CD4-positive, alpha-beta memory T cell (primary cell): Measurements from ENCODE around the gene PRSS56. TPM values are rescaled to one million over a fixed set of nuclear protein-coding genes. Genes with fewer than 3 reads are reported as not detected.

Experiments
- CTCF ChIA-PET: fragments of 350-600 bp; sonication (Branson Sonifier 250); formaldehyde crosslinking; loops from one replicate; lab custom pipeline; 2021; ENCODE audit warnings: inconsistent platforms; ENCODE audit not compliant: partially characterized antibody; lab: Charles Lee
- POLR2A ChIA-PET: fragments of 350-600 bp; sonication (Branson Sonifier 250); formaldehyde crosslinking; loops from one replicate; lab custom pipeline; 2021; ENCODE audit not compliant: partially characterized antibody; lab: Charles Lee
- DNase-seq, 5 donors: peaks; one replicate each; pipeline versions ENCODE4 v3.0.0 to v3.0.0-alpha.2; 2020 to 2022; ENCODE audit warnings: mixed read lengths in 1 of 5
- H3K27ac ChIP-seq: one replicate; pipeline ENCODE4 v1.7.0; 2013; ENCODE audit warnings: low read depth, low read length
- H3K27me3 ChIP-seq: 2 replicates; pipeline ENCODE4 v1.7.0; 2013; ENCODE audit warnings: mild to moderate bottlenecking, low read length, moderate library complexity; ENCODE audit not compliant: insufficient read depth
- H3K36me3 ChIP-seq: 2 replicates; pipeline ENCODE4 v1.7.0; 2013; ENCODE audit warnings: mild to moderate bottlenecking, low read length, moderate library complexity; ENCODE audit not compliant: insufficient read depth
- H3K4me1 ChIP-seq: 2 replicates; pipeline ENCODE4 v1.7.0; 2013; ENCODE audit warnings: mild to moderate bottlenecking, low read length, moderate library complexity; ENCODE audit not compliant: insufficient read depth
- H3K4me3 ChIP-seq, 2 donors: one replicate each; pipeline ENCODE4 v1.7.0; 2013; ENCODE audit warnings: low read length in 2 of 2, mild to moderate bottlenecking in 1 of 2
- H3K9me3 ChIP-seq, 2 donors: one replicate each; pipeline ENCODE4 v1.7.0; 2013; ENCODE audit warnings: low read length in 2 of 2, control low read depth in 1 of 2; ENCODE audit not compliant: control insufficient read depth in 1 of 2
- H3K27ac Mint-ChIP-seq, 7 donors: one replicate each; pipeline ENCODE4 v1.8.0; 2020 to 2021; ENCODE audit warnings: mixed read lengths in 7 of 7, mild to moderate bottlenecking in 6 of 7, inconsistent platforms in 3 of 7, moderate library complexity in 3 of 7
- H3K27me3 Mint-ChIP-seq, 2 donors: one replicate each; pipeline ENCODE4 v1.8.0; 2020 to 2021; ENCODE audit warnings: mixed read lengths in 2 of 2
- H3K36me3 Mint-ChIP-seq, 2 donors: one replicate each; pipeline ENCODE4 v1.8.0; 2020 to 2021; ENCODE audit warnings: mixed read lengths in 2 of 2, inconsistent platforms in 1 of 2, mild to moderate bottlenecking in 1 of 2
- H3K4me1 Mint-ChIP-seq, 4 donors: one replicate each; pipeline ENCODE4 v1.8.0; 2020 to 2021; ENCODE audit warnings: mixed read lengths in 4 of 4, mild to moderate bottlenecking in 1 of 4
- H3K4me3 Mint-ChIP-seq, 8 donors: one replicate each; pipeline ENCODE4 v1.8.0; 2020 to 2021; ENCODE audit warnings: mixed read lengths in 8 of 8, mild to moderate bottlenecking in 7 of 8, moderate library complexity in 6 of 8, inconsistent platforms in 3 of 8
- H3K9me3 Mint-ChIP-seq, 8 donors: one replicate each; pipeline ENCODE4 v1.8.0; 2020 to 2021; ENCODE audit warnings: mixed read lengths in 8 of 8, mild to moderate bottlenecking in 5 of 8, inconsistent platforms in 3 of 8, moderate library complexity in 1 of 8
- intact Hi-C: fragments of 100-400 bp; cut with micrococcal nuclease; formaldehyde crosslinking; loops from one replicate; pipeline ENCODE4 v1.15.1; 2023
- polyA plus RNA-seq, 2 donors: library from polyadenylated mRNA; unstranded; fragments of 300-500 nt; fragmentation: Illumina TruSeq; gene quantifications; one replicate each; pipeline ENCODE4 v1.2.3, GENCODE V29; 2021
- total RNA-seq, 2 experiments: library from RNA; stranded (reverse); gene quantifications; one replicate each; pipeline ENCODE4 v1.2.3, GENCODE V29; 2021

Gene PRSS56
- total and polyA plus RNA-seq, 4 experiments from 2014 or later = not detected

GRCh38 chr2:232479341-232480200 lies 40.6 kb upstream of the PRSS56 start:
- H3K4me1 Mint-ChIP-seq = peaks cover 0 to 2% (median 0%) of the 10 kb centered on the region in 4 donors
- Histone ChIP-seq H3K27ac (no peak overlapping the region), H3K4me3 (no peak overlapping the region), H3K9me3 (no peaks in the 10 kb centered on the region), H3K27me3 (no peaks in the 10 kb centered on the region), H3K36me3 (no peaks in the 10 kb centered on the region), H3K4me1 (no peaks in the 10 kb centered on the region)
- POLR2A ChIA-PET = no interaction called here
- no peak overlapping the region for H3K27ac Mint-ChIP-seq
- no peak overlapping the region for H3K4me3 Mint-ChIP-seq
- H3K27me3 Mint-ChIP-seq = peaks cover 7 to 20% of the 10 kb centered on the region in 2 donors
- no peaks in the 10 kb centered on the region for H3K9me3 Mint-ChIP-seq
- no peak for DNase-seq
- intact Hi-C loops = no loop called here
- CTCF ChIA-PET = no interaction called here
- H3K36me3 Mint-ChIP-seq = no peaks in the 10 kb centered on the region

DNA sequence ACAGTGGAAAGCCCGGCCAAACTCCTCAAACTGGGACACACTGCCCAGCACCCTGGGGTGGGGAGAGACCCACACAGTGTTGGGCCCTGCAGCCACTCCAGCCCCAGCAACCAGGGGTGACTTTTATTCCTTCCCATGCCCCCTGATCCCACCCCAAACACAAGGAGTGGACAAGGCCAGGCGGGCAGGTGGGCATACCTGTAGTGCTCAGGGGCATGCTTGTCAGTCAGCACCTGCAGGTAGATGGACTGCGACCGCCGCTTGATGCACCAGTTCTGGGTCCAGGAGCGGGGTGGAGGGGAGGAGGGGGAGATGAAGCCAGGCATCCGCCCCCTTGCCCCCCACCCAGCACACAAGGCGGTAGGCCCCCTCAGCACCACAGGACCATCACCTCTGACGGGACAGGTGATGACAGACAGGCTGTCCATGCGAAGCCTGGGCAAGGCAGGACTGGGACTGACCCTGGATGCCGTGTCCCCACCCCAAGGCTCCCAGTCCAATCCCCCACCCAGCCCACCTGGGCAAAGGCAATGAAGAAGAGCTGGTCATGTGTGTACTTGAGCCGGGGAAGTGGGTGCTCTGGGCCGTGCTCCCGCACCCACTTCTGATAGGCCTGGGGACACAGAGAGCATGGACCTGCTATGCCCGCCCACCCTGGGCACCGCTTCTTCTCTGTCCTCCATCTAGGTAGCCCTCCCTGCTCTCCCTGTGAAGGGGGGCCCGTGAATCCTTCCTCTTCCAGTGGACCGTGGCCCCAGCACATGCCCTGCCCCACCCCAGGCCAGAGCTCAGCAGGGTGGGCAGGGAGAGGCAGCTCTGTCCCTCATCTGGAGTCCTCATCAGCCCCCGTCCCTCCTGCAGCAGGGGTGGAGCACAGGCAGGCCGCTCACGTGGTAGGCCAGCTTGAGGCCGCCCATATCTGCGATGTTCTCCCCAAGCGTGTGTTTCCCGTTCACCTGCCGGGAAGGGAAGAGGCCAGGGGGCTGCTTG lies 39.7 kb upstream of the PRSS56 start:
- H3K36me3 Mint-ChIP-seq = no peaks in the 10 kb centered on the region
- Histone ChIP-seq H3K4me1 (no peaks in the 10 kb centered on the region), H3K27ac (no peak overlapping the region), H3K4me3 (no peak overlapping the region), H3K9me3 (no peaks in the 10 kb centered on the region), H3K27me3 (no peaks in the 10 kb centered on the region), H3K36me3 (no peaks in the 10 kb centered on the region)
- intact Hi-C loops = no loop called here
- no peaks in the 10 kb centered on the region for H3K9me3 Mint-ChIP-seq
- H3K4me1 Mint-ChIP-seq = peaks cover 0 to 11% (median 4%) of the 10 kb centered on the region in 4 donors
- H3K4me3 Mint-ChIP-seq = no peak overlapping the region
- DNase-seq = no peak
- no peak overlapping the region for H3K27ac Mint-ChIP-seq
- ChIA-PET POLR2A (no interaction called here), CTCF (no interaction called here)
- H3K27me3 Mint-ChIP-seq = peaks cover 14 to 25% of the 10 kb centered on the region in 2 donors

GRCh38 chr2:232481322-232482140 lies 38.7 kb upstream of the PRSS56 start:
- H3K27ac ChIP-seq = no peak overlapping the region
- no peaks in the 10 kb centered on the region for H3K36me3 ChIP-seq
- DNase-seq = no peak
- no peaks in the 10 kb centered on the region for H3K4me1 ChIP-seq
- H3K4me3 Mint-ChIP-seq = no peak overlapping the region
- ChIA-PET CTCF (no interaction called here), POLR2A (no interaction called here)
- peaks cover 0 to 11% (median 4%) of the 10 kb centered on the region in 4 donors for H3K4me1 Mint-ChIP-seq
- H3K36me3 Mint-ChIP-seq = no peaks in the 10 kb centered on the region
- no peaks in the 10 kb centered on the region for H3K9me3 Mint-ChIP-seq
- no peaks in the 10 kb centered on the region for H3K27me3 ChIP-seq
- H3K9me3 ChIP-seq = no peaks in the 10 kb centered on the region
- intact Hi-C loops = no loop called here
- peaks cover 11 to 22% of the 10 kb centered on the region in 2 donors for H3K27me3 Mint-ChIP-seq
- no peak overlapping the region for H3K27ac Mint-ChIP-seq
- no peak overlapping the region for H3K4me3 ChIP-seq

DNA sequence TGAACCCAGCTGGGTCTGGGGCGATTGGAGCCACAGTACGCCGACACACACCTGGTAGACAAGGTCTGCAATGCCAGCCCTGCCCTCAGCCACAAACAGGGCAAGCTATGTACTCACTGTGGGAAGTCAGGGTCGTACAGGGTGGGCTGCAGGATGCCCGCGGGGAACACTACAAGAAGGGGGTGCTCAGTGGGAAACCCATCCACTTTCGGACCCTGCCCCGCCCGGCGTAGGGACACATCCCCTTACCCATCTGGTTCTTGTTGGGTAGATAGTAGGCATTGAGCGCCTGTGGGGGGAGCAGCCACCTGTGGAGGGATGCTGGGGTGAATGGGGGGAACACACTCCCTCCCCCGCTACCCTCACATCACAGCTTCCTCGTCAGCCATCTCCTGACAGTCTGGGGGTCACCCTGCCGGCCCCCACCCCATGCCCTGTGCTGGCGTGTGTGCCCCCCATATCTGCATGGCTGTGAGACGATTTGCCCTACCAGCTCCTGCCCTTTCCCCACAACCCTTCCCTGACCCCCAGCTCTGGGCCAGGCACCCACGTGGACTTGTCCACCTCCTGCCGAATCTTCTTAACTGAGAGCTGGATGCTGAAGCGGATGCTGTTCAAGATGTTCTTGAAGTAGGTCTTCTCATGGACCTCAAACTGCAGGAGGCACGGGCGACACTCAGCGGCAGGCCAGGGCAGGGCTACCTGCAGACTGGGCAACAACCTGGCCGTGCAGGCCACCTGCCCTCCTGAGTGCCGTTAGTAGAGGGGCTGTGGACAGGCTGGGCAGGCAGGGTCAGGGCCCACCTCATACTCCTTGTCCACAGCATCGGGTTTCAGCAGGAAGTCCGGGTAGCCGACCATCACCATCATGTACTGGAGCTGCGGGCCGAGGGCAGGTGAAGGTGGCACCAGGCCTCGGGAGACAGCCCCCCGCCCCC lies 37.6 kb upstream of the PRSS56 start:
- H3K27me3 Mint-ChIP-seq = peaks cover 11 to 22% of the 10 kb centered on the region in 2 donors
- intact Hi-C loops = no loop called here
- ChIA-PET CTCF (no interaction called here), POLR2A (no interaction called here)
- Histone ChIP-seq H3K9me3 (no peaks in the 10 kb centered on the region), H3K4me3 (no peak overlapping the region), H3K36me3 (no peaks in the 10 kb centered on the region), H3K27ac (no peak overlapping the region), H3K4me1 (no peaks in the 10 kb centered on the region), H3K27me3 (no peaks in the 10 kb centered on the region)
- H3K4me1 Mint-ChIP-seq = peaks cover 0 to 15% (median 4%) of the 10 kb centered on the region in 4 donors
- no peaks in the 10 kb centered on the region for H3K36me3 Mint-ChIP-seq
- H3K4me3 Mint-ChIP-seq = no peak overlapping the region
- H3K27ac Mint-ChIP-seq = no peak overlapping the region
- H3K9me3 Mint-ChIP-seq = no peaks in the 10 kb centered on the region
- no peak for DNase-seq

- H3K27me3 ChIP-seq = no peaks in the 10 kb centered on the region
- no peak overlapping the region for H3K27ac ChIP-seq
- H3K4me3 ChIP-seq = no peak overlapping the region
- POLR2A ChIA-PET = no interaction called here
- Mint-ChIP-seq H3K4me3 (no peak overlapping the region), H3K4me1 (peaks cover 0 to 20% (median 4%) of the 10 kb centered on the region in 4 donors), H3K27me3 (peaks cover 11 to 22% of the 10 kb centered on the region in 2 donors), H3K9me3 (no peaks in the 10 kb centered on the region), H3K36me3 (no peaks in the 10 kb centered on the region), H3K27ac (no peak overlapping the region)
- intact Hi-C loops = no loop called here
- H3K36me3 ChIP-seq = no peaks in the 10 kb centered on the region
- H3K9me3 ChIP-seq = no peaks in the 10 kb centered on the region
- no peaks in the 10 kb centered on the region for H3K4me1 ChIP-seq
- DNase-seq = no peak
- CTCF ChIA-PET = no interaction called here
These were observed 36.8 kb upstream of the PRSS56 start for GRCh38 chr2:232483311-232483922.

DNA sequence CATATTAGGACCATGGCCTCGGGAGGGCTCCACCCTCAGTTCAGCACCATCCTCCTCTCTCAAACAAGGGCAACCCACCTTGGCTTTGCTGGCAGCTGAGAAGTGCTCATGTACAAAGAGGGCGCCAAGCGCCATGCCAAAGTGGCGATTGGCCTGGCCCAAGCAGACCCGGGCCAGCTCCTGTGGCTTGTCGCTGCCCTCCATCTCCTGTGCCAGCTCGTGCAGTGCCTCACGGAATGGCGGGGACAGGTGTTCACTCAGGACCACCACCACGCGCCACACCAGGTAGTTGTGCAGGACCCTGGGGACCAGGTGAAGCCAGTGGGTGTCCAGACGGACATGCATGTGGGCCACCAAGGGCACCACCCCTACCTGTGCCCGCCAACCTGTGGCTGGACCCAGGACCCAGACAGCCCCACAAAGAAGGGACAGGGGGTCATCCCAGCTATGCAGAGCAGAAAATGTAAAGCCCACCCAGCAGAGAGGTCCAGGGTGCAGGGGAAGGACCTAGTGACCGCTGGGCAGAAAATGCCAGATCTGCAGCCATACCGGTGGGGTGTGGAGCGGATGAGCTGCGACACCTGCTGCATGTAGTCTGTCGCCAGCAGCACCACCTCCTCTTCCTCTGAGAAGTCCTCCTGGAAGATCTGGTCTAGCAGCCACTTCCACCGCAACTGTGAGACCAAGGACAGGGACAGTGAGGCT lies 36.1 kb upstream of the PRSS56 start:
- Mint-ChIP-seq H3K9me3 (no peaks in the 10 kb centered on the region), H3K27ac (no peak overlapping the region), H3K27me3 (peaks cover 16 to 27% of the 10 kb centered on the region in 2 donors), H3K4me3 (no peak overlapping the region), H3K4me1 (peaks cover 2 to 25% (median 6%) of the 10 kb centered on the region in 4 donors), H3K36me3 (no peaks in the 10 kb centered on the region)
- Histone ChIP-seq H3K9me3 (no peaks in the 10 kb centered on the region), H3K27me3 (no peaks in the 10 kb centered on the region), H3K4me3 (no peak overlapping the region), H3K36me3 (no peaks in the 10 kb centered on the region), H3K27ac (no peak overlapping the region), H3K4me1 (no peaks in the 10 kb centered on the region)
- ChIA-PET CTCF (no interaction called here), POLR2A (no interaction called here)
- DNase-seq = no peak
- intact Hi-C loops = no loop called here
